GM21360 (cell line): ENCODE results near the gene RRP1.

Experiments
- ATAC-seq: cut with Tn5 transposase; IDR thresholded peaks from one replicate; pipeline ENCODE4 v1.9.1; 2021; ENCODE audit warnings: mild to moderate bottlenecking, moderate library complexity; ENCODE audit not compliant: unreplicated experiment

Gene RRP1

GRCh38 chr21:43800124-43800523 is 10.7 kb downstream of the RRP1 start:
- ATAC-seq: no peak

DNA sequence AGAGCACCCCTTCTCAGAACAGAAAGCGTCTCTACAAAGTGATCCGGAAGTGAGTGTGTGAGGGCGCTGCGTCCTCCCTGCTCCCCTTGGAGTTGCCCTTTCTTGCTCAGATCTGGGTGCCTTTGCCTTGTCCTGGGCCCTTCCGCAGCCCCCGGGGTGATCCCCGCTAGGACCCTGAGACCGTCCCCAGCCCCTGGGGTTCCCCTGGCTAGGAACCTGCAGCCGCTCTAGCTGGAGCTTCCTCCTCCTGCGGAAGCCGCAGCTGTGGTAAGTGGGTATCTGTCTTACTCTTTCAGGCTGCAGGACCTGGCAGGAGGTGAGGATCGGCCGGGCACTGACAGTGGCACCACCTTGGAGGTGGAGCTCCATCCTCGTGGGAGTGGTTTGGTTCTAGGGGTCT is 11.2 kb downstream of the RRP1 start:
- ATAC-seq: no peak

DNA sequence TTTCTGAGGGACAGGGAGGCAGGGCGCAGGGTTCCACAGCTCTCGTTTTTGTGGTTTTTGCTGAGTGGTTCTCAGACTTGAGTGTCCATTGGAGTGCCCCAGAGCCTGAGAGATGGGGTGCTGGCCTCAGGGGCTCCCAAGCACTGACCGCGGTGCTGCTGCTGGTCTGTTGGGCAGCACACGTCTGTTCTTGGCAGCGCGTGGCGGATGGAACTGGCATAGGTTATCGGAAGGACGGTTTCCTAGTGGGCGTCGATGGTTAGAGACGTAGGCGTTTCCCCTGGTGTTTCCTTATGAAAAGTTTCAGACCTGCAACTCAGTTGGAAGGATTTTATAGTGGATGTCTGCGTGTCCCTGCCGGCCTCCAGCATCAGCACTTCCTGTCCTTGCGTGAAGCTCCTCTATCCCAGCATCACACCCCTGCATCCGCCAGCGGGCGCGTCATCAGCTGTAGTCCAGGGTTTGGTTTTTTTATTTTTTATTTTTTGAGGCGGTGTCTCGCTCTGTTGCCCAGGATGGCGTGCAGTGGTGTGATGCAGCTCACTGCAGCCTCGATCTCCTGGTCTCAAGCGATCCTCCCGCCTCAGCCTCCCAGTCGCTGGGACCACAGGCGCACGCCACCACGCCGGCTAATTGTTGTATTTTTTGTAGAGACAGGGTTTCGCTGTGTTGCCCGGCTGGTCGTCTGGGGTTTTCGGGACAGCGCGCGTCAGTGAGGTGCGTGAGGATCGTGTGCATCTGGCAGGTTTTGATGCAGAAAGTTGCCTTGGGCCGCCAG is 11.8 kb downstream of the RRP1 start:
- ATAC-seq: no peak

GRCh38 chr21:43802713-43803313 is 13.4 kb downstream of the RRP1 start:
- no peak for ATAC-seq

DNA sequence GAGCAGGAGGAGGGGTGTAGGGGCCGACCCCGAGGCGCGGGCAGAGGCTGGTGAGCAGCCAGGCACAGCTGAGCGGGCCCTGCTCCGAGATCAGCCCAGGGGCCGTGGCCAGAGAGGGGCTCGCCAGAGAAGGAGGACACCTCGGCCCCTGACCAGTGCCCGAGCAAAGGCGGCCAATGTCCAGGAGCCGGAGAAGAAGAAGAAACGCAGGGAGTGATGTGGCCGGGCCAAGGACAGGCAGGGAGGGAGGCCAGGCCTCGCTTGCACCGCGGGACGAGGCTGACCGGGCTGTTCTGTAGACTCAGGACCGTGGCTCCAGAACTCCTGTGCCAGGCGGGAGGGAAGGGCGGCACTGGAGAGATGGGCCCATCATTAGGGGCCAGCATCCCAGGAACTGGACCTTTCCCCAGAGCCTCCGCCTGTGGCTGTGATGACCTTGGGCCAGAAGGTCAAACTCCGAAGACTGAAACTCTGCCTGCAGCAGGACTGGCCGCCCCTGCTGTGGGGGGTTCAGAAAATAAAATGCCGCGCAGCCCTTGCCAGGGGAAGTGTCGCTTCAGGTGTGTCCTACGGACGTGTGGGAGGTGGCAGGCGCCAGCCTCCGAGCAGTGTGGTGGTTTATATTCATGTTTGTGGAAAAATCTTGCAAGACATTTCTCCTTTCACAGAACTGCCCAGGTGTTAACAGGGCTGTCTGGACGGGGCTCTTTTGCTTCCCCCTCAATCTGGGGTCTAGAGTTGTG is 14.4 kb downstream of the RRP1 start:
- ATAC-seq: no peak

DNA sequence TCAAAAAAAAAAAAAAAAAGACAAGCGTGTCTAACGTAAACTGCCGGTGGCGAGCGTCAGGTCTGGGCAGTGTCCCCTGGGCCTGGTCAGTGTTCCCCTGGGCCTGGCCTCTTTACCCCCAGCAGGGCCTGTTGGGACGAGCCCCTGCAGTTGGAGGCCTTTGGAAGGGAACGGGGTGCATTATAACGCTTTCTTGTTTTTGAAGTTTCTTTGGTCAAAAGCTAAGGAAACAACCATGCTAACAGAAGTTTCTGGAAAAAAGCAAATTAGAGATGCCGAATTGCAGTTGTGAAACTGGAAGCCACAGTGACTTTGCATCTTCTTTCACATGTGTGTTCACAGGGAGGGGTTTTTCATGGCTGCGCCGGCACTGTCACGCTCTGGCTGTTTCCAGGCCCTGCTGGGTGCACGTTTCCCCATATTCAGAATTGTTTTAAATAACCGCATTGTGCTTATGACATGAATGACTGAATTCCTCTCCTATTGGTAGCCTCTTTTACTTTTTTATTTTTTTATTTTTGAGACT is 16.0 kb downstream of the RRP1 start:
- ATAC-seq: peak; percentile 71

- no peak for ATAC-seq
Measured at GRCh38 chr21:43806017-43806710, 16.8 kb downstream of the RRP1 start.

DNA sequence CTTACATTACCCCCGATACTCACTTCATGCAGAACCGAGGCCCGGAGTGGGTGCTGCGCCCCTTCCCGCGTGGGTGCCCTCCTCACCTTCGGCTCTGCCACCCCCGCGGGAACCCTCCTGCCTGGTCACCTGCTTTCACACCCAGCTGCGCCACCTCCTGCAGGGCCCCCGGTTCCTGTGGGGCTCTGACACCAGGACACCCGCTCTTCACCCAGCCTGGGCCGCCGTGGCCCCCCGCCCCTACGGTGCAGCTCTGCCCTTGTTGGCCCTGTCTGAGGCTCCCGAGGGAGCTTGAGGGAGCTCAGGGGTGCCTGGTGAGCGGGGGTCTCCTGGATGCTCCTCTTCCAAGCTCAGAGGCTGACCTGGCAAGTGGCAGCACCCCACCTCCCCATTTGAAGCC is 19.0 kb downstream of the RRP1 start:
- ATAC-seq: no peak

DNA sequence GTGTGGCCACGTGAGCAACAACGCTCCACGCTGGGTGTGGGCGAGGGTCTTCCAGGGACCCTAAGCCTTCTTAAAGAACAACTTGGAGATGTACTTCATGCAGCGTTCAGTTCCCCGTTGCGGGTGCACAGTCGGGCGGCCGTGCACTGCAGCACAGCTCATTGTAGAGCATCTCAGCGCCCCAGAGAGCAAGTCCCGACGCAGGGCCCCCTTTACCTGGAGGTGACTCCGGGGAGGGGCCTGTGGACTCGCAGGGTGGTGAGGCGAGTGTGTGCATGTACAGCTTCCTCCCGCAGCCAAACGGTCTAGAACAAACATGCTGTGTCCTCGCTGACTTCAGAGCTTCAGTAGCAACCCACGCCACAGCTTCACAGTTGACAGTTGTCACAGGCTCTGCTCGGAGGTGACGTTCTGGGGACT is 19.5 kb downstream of the RRP1 start:
- ATAC-seq: no peak

- ATAC-seq: no peak
Measured at GRCh38 chr21:43809346-43809799, 20.0 kb downstream of the RRP1 start.

DNA sequence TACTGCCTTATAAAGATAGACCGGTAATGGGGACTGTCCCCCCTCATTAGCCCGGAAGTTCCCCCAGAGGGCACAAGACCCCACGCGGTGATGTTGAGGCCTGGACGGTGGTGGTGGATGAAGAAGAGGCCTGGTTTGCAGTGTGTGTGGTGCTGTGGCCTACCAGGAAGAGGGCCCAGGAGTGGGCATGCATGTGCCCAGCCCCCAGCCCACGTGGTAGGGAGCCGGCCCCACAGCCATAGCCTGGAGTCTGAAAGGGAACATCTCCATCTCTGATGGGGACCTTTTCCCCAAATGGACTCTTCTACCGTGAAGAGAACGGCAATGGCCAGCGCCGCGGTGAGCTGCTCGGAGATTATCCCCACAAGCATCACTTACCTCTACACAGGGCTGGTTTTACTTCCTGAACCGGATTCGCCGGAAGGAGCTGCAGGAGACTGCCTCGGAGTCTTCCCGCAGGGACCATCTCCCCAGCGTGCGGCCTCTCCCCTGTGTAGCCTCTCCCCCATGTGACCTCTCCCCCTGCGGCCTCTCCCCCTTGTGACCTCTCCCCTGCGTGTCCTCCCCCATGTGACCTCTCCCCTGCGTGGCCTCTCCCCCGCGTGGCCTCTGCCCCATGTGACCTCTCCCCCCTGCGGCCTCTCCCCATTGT is 20.6 kb downstream of the RRP1 start:
- no peak for ATAC-seq

GRCh38 chr21:43810505-43811261 is 21.3 kb downstream of the RRP1 start:
- ATAC-seq: peak; percentile 61

GRCh38 chr21:43811262-43812105 is 22.1 kb downstream of the RRP1 start:
- ATAC-seq: no peak

- ATAC-seq: no peak
Measured at GRCh38 chr21:43812139-43812821, 22.9 kb downstream of the RRP1 start.

GRCh38 chr21:43812957-43813655 is 23.7 kb downstream of the RRP1 start:
- ATAC-seq: no peak

DNA sequence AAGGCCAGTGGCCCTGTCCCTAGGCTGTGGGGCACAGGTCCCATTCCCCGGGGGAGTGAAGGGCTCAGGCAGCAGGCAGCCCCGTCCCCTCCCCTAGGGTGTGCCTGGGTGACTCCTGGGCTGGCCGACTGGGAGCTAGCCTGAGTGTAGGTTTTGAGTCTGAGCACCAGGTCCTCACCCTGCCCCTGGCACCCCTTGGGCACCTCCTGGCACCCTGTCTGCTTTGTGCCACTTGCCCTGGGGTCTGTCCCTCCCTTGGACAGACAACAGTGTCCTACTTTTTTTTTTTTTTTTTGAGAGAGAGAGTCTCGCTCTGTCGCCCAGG is 24.2 kb downstream of the RRP1 start:
- ATAC-seq: no peak

DNA sequence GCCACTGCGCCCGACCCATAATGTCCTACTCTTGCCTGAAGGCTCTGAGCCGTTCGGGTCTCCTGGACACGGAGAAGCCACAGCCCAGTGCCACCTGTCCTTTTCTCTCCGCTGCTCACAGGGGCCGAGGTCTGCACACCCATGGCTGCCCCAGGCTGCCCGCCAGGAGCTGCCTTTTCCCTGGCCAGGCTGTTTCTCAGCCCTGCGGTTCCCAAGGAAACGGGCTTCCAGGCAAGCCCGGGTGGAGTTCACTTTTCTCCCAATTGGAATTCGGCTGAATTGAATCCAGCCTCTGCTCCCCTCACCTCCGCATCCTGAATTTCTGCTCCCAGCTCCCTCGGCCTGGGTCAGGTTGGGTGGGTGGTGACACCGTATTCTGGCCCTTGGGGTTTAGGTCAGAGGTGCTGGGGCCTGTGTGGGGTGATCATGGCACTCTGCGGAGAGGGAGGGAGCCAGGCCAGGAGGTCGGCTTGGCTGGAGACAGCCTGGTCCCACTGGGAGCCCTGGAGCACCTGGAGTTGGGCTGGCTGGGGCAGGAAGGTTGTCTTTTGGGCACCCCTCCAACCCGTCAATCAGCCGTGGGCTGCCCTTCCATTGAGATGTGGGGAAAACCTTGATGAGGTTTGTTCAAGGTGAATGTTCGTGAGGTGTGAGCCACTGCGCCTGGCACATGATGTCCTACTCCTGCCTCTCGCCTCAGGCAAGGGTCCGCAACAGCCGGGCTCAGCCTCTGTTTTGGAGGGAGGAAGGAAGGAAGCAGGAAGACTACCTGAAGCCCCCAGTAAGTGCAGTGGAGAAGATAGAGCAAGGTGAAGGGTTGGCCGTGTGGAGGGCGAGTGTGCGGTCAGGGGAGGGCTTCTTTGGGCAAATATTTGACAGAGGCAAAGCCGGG is 25.1 kb downstream of the RRP1 start:
- no peak for ATAC-seq
